Endothelial cell (in vitro differentiated cells): ENCODE measurements around the gene CHEK2. TPM values are rescaled to one million over a fixed set of nuclear protein-coding genes. Genes with fewer than 3 reads are reported as not detected.

Experiments used
- DNase-seq: peaks from one replicate; pipeline ENCODE4 v3.0.0; 2021; ENCODE audit warnings: low spot score
- H3K27ac Mint-ChIP-seq: one replicate; pipeline ENCODE4 v1.8.0; 2021; ENCODE audit warnings: mixed read lengths, inconsistent platforms; ENCODE audit not compliant: unreplicated experiment
- H3K27me3 Mint-ChIP-seq: one replicate; pipeline ENCODE4 v1.8.0; 2021; ENCODE audit warnings: mild to moderate bottlenecking, moderate library complexity, mixed read lengths, inconsistent platforms; ENCODE audit not compliant: unreplicated experiment
- H3K36me3 Mint-ChIP-seq: one replicate; pipeline ENCODE4 v1.8.0; 2021; ENCODE audit warnings: mild to moderate bottlenecking, low read depth, mixed read lengths, inconsistent platforms; ENCODE audit not compliant: unreplicated experiment
- H3K4me1 Mint-ChIP-seq: one replicate; pipeline ENCODE4 v1.8.0; 2021; ENCODE audit warnings: mild to moderate bottlenecking, mixed read lengths, inconsistent platforms; ENCODE audit not compliant: unreplicated experiment
- H3K4me3 Mint-ChIP-seq: one replicate; pipeline ENCODE4 v1.8.0; 2021; ENCODE audit warnings: mild to moderate bottlenecking, mixed read lengths, inconsistent platforms; ENCODE audit not compliant: unreplicated experiment
- H3K9me3 Mint-ChIP-seq: one replicate; pipeline ENCODE4 v1.8.0; 2021; ENCODE audit warnings: mixed read lengths, inconsistent platforms; ENCODE audit not compliant: unreplicated experiment
- total RNA-seq: library from RNA; stranded (reverse); fragmentation: NEBNext Ultra II Directional; extraction: Animal tissue kit (Norgen Biotek cat#: 25700); gene quantifications from one replicate; pipeline ENCODE4 v1.2.1, GENCODE V29; 2021; ENCODE audit not compliant: unreplicated experiment
- TF ChIP-seq, protein P1 (sequence below): fragments of 200-600 bp; sonication (generic); IDR thresholded peaks from one replicate; pipeline ENCODE4 v1.5.0; 2021; ENCODE audit warnings: antibody characterized with exemption; ENCODE audit not compliant: unreplicated experiment

CHEK2 gene
- total RNA-seq, 1 donor from 2014 or later: 11.2 TPM

DNA sequence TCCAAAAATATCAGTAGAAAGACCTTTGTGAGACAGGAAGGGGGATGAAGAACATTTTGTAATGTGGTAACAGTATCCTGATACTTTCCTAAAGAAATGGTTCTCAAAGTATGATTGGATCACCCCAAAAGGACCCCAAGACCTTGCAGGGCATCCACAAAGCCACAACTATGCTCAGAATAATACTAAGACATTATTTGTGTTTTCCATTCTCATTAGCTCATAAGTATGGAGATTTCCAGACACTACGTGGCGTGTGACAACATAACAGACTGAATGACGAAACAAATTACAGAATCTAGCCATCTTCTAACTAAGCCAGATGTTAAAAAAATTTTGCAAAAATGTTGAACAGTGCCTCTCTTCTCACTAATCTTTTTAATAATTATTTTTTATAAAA, 24.9 kb downstream of the CHEK2 start:
- no peaks in the 10 kb centered on the region for H3K9me3 Mint-ChIP-seq
- peaks cover 16% of the 10 kb centered on the region for H3K4me1 Mint-ChIP-seq
- DNase-seq: no peak
- no peaks in the 10 kb centered on the region for H3K36me3 Mint-ChIP-seq
- TF ChIP-seq, protein P1, sequence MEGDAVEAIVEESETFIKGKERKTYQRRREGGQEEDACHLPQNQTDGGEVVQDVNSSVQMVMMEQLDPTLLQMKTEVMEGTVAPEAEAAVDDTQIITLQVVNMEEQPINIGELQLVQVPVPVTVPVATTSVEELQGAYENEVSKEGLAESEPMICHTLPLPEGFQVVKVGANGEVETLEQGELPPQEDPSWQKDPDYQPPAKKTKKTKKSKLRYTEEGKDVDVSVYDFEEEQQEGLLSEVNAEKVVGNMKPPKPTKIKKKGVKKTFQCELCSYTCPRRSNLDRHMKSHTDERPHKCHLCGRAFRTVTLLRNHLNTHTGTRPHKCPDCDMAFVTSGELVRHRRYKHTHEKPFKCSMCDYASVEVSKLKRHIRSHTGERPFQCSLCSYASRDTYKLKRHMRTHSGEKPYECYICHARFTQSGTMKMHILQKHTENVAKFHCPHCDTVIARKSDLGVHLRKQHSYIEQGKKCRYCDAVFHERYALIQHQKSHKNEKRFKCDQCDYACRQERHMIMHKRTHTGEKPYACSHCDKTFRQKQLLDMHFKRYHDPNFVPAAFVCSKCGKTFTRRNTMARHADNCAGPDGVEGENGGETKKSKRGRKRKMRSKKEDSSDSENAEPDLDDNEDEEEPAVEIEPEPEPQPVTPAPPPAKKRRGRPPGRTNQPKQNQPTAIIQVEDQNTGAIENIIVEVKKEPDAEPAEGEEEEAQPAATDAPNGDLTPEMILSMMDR: no peak
- no peaks in the 10 kb centered on the region for H3K27me3 Mint-ChIP-seq
- no peak overlapping the region for H3K4me3 Mint-ChIP-seq
- no peak overlapping the region for H3K27ac Mint-ChIP-seq

DNA sequence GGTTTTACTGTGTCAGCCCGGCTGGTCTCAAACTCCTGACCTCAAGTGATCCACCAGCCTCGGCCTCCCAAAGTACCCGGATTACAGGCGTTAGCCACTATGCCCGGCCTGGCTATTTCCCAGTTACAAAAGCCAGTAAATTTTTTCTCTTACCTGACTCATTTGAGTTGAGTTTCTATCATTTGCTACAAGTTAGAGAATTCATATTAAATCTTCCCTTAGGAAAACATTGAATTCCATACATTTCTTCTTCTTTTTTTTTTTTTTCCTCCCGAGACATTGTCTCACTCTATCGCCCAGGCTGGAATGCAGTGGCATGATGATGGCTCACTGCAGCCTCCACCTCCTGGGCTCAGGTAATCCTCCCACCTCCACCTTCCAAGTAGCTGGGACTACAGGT, 26.0 kb downstream of the CHEK2 start:
- TF ChIP-seq, protein P1: no peak
- H3K4me1 Mint-ChIP-seq: peaks cover 27% of the 10 kb centered on the region
- H3K27me3 Mint-ChIP-seq: no peaks in the 10 kb centered on the region
- H3K4me3 Mint-ChIP-seq: no peak overlapping the region
- H3K9me3 Mint-ChIP-seq: no peaks in the 10 kb centered on the region
- DNase-seq: no peak
- H3K36me3 Mint-ChIP-seq: no peaks in the 10 kb centered on the region
- no peak overlapping the region for H3K27ac Mint-ChIP-seq

DNA sequence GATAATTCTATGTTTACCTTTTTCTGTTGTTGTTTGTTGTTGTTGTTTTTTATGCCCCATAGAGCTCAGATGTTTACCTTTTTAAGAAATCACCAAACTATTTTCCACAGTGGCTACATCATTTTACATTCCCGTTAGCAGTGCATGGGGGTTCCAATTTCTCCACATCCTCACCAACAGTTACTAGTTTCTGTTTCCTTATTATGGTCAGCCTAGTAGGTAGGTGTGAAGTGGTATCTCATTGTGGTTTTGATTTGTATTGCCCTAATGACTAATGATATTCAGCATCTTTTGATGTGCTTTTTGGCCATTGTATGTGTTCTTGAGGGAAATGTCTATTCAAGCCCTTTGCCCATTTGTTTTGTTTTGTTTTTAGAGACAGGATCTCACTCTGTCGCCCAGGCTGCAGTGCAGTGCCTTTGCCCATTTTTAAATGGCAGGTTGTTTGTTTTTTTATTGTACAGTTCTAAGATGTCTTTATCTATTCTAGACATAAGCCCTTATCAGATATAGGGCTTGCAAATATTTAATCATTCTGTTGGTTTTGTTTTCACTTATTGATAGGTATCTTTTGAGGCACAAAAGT, 27.5 kb downstream of the CHEK2 start:
- TF ChIP-seq, protein P1: no peak
- no peaks in the 10 kb centered on the region for H3K9me3 Mint-ChIP-seq
- peaks cover 29% of the 10 kb centered on the region for H3K4me1 Mint-ChIP-seq
- H3K27ac Mint-ChIP-seq: no peak overlapping the region
- no peaks in the 10 kb centered on the region for H3K27me3 Mint-ChIP-seq
- no peaks in the 10 kb centered on the region for H3K36me3 Mint-ChIP-seq
- H3K4me3 Mint-ChIP-seq: no peak overlapping the region
- DNase-seq: no peak

DNA sequence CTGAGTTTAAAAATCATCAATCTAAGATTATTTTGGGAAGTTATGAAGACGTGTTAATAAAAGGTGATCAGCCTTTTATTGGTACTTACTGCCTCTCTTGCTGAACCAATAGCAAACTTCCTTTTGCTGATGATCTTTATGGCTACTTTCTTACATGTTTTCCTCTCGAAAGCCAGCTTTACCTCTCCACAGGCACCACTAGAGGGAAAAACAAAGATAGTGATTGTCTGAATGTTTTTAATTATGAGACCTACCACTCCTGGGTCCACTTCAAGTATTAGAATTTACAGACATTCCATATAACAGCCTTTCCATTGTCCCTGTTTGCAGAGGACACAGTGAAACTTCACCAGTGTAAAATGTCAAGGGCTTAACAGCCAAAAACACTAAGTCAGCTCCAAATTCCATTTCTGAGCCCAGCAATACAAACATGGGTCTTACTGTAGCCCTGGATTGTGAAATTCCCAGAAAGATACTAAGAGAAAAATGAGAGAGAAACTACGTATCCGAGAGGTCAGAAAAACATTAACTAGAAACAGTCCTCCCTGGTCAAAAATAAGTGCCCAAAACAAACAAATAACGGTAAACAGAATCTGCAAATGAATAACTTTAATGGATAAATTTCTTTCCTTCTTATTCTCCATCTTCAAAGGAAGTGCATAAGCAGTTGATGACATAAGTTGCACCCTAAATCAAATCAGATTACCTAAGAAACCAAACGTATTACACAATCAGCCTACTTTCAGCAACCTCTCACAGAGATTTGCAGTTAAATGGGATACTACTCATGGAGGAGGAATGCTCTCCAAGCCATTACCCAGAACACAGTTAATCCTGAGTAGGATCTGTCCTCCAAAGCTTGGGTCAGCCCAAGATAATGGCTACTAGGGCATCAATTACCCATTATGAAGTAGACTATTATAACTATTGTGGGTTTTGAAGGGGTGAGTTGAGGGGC, 29.5 kb downstream of the CHEK2 start:
- Mint-ChIP-seq H3K4me3 (no peak overlapping the region), H3K9me3 (no peaks in the 10 kb centered on the region), H3K36me3 (peaks cover 4% of the 10 kb centered on the region), H3K4me1 (peaks cover 29% of the 10 kb centered on the region), H3K27ac (peak overlapping the region; percentile 95), H3K27me3 (no peaks in the 10 kb centered on the region)
- TF ChIP-seq, protein P1: no peak
- no peak for DNase-seq

DNA sequence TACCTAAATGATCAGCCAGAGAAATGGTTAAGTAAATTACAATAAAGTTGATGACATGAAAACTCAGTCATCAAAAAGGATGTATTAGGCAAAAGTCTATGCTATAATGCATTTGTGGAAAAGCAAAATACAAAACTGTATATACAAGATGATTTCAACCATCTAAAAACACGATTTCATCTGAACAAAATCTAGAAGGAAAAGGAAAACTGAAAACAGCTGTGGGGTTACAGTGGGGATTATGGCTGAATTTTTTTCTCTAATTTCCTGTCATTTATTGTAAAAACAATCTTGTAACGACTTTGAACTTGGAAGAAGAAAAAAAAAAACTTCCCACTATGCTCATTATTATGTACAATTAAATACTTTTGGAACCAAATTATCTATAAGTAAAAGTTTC, 30.3 kb downstream of the CHEK2 start:
- TF ChIP-seq, protein P1: no peak
- H3K4me1 Mint-ChIP-seq: peaks cover 29% of the 10 kb centered on the region
- H3K4me3 Mint-ChIP-seq: no peak overlapping the region
- H3K27ac Mint-ChIP-seq: peak overlapping the region; percentile 95
- H3K27me3 Mint-ChIP-seq: no peaks in the 10 kb centered on the region
- no peaks in the 10 kb centered on the region for H3K9me3 Mint-ChIP-seq
- DNase-seq: no peak
- H3K36me3 Mint-ChIP-seq: peaks cover 4% of the 10 kb centered on the region
